ENCODE data around the gene MTCH2.

- no peak for TF ChIP-seq CTCF (conservative IDR thresholded peaks at IDR 0.05; ENCODE audit: low read length)
- no peak for TF ChIP-seq EZH2phosphoT487 (IDR thresholded peaks at IDR 0.05; ENCODE audit: borderline replicate concordance)
These were observed 52.1 kb downstream of the MTCH2 start for GRCh38 chr11:47589977-47590861.

All from Loucy (cell line).